IPS-20b (cell line): ENCODE results near the gene HRK.

Experiments used
- H3K27ac ChIP-seq: one replicate; pipeline ENCODE4 v1.5.1; 2013; ENCODE audit warnings: low read length
- H3K27me3 ChIP-seq: 2 replicates; pipeline ENCODE4 v1.6.1; 2013; ENCODE audit warnings: mild to moderate bottlenecking, low read length, inconsistent platforms; ENCODE audit not compliant: insufficient read depth
- H3K36me3 ChIP-seq: 2 replicates; pipeline ENCODE4 v1.6.1; 2013; ENCODE audit warnings: low read depth, mild to moderate bottlenecking, inconsistent platforms, low read length, moderate library complexity; ENCODE audit not compliant: insufficient read depth
- H3K4me1 ChIP-seq: 2 replicates; pipeline ENCODE4 v1.6.1; 2013; ENCODE audit warnings: mild to moderate bottlenecking, control low read depth, inconsistent platforms, low read length, moderate library complexity; ENCODE audit not compliant: insufficient read depth
- H3K4me3 ChIP-seq: 2 replicates; pipeline ENCODE4 v1.5.1; 2013; ENCODE audit warnings: mild to moderate bottlenecking, low read length, inconsistent platforms
- H3K9ac ChIP-seq: 2 replicates; pipeline ENCODE4 v1.6.1; 2013; ENCODE audit warnings: low read depth, mild to moderate bottlenecking, inconsistent platforms, low read length, moderate library complexity
- H3K9me3 ChIP-seq: 2 replicates; pipeline ENCODE4 v1.6.1; 2013; ENCODE audit warnings: mild to moderate bottlenecking, low read depth, low read length, inconsistent platforms; ENCODE audit not compliant: insufficient read depth

Gene HRK

GRCh38 chr12:116862167-116862566 lies 19.1 kb downstream of the HRK start:
- H3K36me3 ChIP-seq: no peaks in the 10 kb centered on the region
- H3K4me3 ChIP-seq: no peak overlapping the region
- no peak overlapping the region for H3K27ac ChIP-seq
- no peaks in the 10 kb centered on the region; the same call in 1 of the 2 replicates for H3K27me3 ChIP-seq
- no peak overlapping the region for H3K9ac ChIP-seq
- H3K9me3 ChIP-seq: no peaks in the 10 kb centered on the region
- H3K4me1 ChIP-seq: 0 out of 2 replicates have a peak, but pooled peaks cover 7% of the 10 kb centered on the region

DNA sequence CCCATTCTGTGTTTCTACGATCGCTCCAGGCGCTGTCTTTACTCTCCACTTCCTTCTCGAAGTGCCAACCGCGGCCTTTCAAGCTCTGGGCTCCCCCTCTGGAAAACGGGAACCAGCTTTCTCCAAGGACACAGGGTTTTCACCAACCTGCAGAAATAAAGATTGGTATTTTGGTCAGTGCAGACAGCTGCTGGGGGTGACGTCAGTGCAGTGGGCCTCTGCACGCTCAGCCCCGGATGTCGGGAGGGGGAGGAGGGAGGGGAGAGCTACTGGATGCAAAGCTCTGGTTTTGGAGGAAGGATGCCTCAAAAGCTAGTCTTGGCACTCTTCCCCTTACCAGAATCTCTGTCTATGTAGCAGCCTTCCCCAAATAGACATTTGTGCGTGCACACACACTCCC lies 19.9 kb downstream of the HRK start:
- Histone ChIP-seq H3K27ac (no peak overlapping the region), H3K27me3 (no peaks in the 10 kb centered on the region; the same call in 1 of the 2 replicates), H3K4me3 (no peak overlapping the region), H3K9ac (no peak overlapping the region), H3K36me3 (no peaks in the 10 kb centered on the region), H3K4me1 (0 out of 2 replicates have a peak, but pooled peaks cover 7% of the 10 kb centered on the region), H3K9me3 (no peaks in the 10 kb centered on the region)

GRCh38 chr12:116860263-116860662 lies 21.0 kb downstream of the HRK start:
- Histone ChIP-seq H3K4me1 (0 out of 2 replicates have a peak, but pooled peaks cover 7% of the 10 kb centered on the region), H3K27ac (no peak overlapping the region), H3K27me3 (no peaks in the 10 kb centered on the region; the same call in 1 of the 2 replicates), H3K9me3 (no peaks in the 10 kb centered on the region), H3K4me3 (no peak overlapping the region), H3K9ac (no peak overlapping the region), H3K36me3 (no peaks in the 10 kb centered on the region)

GRCh38 chr12:116859079-116859478 lies 22.2 kb downstream of the HRK start:
- no peaks in the 10 kb centered on the region for H3K36me3 ChIP-seq

GRCh38 chr12:116856729-116857128 lies 24.5 kb downstream of the HRK start:
- H3K36me3 ChIP-seq: peaks cover 6% of the 10 kb centered on the region
- H3K9me3 ChIP-seq: no peaks in the 10 kb centered on the region
- H3K4me3 ChIP-seq: no peak overlapping the region
- H3K9ac ChIP-seq: no peak overlapping the region
- no peak overlapping the region for H3K27ac ChIP-seq
- 0 out of 2 replicates have a peak, but pooled peaks cover 6% of the 10 kb centered on the region for H3K4me1 ChIP-seq
- H3K27me3 ChIP-seq: no peaks in the 10 kb centered on the region; the same call in 1 of the 2 replicates

More at GRCh38 chr12:116859079-116859478, 22.2 kb downstream of the HRK start:
- H3K4me3 ChIP-seq: no peak overlapping the region
- no peak overlapping the region for H3K27ac ChIP-seq
- H3K9me3 ChIP-seq: no peaks in the 10 kb centered on the region
- H3K27me3 ChIP-seq: no peaks in the 10 kb centered on the region; the same call in 1 of the 2 replicates
- H3K4me1 ChIP-seq: 0 out of 2 replicates have a peak, but pooled peaks cover 7% of the 10 kb centered on the region
- no peak overlapping the region for H3K9ac ChIP-seq

- Histone ChIP-seq H3K27ac (no peak overlapping the region), H3K4me3 (no peak overlapping the region), H3K4me1 (0 out of 2 replicates have a peak, but pooled peaks cover 4% of the 10 kb centered on the region), H3K27me3 (no peaks in the 10 kb centered on the region; the same call in 1 of the 2 replicates), H3K9me3 (no peaks in the 10 kb centered on the region), H3K9ac (no peak overlapping the region), H3K36me3 (peaks cover 6% of the 10 kb centered on the region)
Measured at GRCh38 chr12:116855744-116856470, 25.3 kb downstream of the HRK start.

DNA sequence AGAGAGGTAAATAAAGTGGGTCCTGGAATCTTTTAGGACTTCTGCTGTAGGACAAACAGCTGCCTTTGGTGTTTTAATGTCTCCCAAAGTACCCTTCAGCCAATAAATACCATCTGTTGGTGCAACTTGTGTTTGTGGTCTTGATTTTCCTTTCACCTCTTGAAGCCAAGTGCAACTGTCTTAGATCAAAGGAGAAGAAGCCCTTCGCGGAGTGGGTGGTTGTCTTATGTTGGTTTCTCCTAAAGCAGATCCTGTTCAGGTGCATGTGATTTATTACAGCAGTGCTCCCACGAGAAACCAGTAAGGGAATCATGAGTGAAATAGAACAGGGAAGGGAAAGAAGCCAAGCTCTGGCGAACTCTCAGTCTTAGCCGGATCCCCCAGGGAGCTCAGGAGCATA lies 27.7 kb downstream of the HRK start:
- no peaks in the 10 kb centered on the region for H3K4me1 ChIP-seq
- peaks cover 6% of the 10 kb centered on the region for H3K36me3 ChIP-seq
- no peaks in the 10 kb centered on the region; the same call in 1 of the 2 replicates for H3K27me3 ChIP-seq
- H3K9ac ChIP-seq: no peak overlapping the region
- no peaks in the 10 kb centered on the region for H3K9me3 ChIP-seq
- H3K4me3 ChIP-seq: no peak overlapping the region
- H3K27ac ChIP-seq: no peak overlapping the region

DNA sequence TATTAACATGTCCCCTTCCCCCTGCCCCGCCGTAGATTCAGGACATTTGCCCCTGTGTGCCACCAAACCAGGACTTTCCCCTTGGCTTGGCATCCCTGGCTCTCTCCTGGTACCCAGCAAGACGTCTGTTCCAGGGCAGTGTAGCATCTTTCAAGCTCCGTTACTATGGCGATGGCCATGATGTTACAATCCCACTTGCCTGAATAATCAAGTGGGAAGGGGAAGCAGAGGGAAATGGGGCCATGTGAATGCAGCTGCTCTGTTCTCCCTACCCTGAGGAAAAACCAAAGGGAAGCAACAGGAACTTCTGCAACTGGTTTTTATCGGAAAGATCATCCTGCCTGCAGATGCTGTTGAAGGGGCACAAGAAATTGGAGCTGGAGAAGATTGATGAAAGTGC lies 28.9 kb downstream of the HRK start:
- Histone ChIP-seq H3K4me3 (no peak overlapping the region), H3K9ac (no peak overlapping the region), H3K9me3 (no peaks in the 10 kb centered on the region), H3K36me3 (peaks cover 6% of the 10 kb centered on the region), H3K4me1 (no peaks in the 10 kb centered on the region), H3K27ac (no peak overlapping the region), H3K27me3 (no peaks in the 10 kb centered on the region; the same call in 1 of the 2 replicates)

- Histone ChIP-seq H3K4me1 (no peaks in the 10 kb centered on the region), H3K4me3 (no peak overlapping the region), H3K9ac (no peak overlapping the region), H3K36me3 (peaks cover 6% of the 10 kb centered on the region), H3K27ac (no peak overlapping the region), H3K9me3 (no peaks in the 10 kb centered on the region), H3K27me3 (no peaks in the 10 kb centered on the region)
Measured at GRCh38 chr12:116849216-116849615, 32.0 kb downstream of the HRK start.

DNA sequence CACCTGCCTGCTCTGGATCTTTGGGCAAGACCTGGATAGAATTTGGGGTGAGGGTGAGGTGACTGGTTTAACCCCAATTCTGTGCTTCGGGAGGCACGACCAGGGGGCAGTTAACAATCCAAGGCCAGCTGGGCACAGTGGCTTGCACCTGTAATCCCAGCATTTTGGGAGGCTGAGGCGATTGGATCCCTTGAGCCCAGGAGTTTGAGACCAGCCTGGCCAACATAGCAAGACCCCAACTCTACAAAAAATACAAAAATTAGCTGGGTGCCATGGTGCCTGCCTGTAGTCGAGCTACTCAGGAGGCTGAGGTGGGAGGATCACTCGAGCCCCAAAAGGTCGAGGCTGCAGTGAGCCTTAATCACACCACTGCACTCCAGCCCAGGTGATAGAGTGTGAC lies 38.2 kb downstream of the HRK start:
- no peaks in the 10 kb centered on the region for H3K4me1 ChIP-seq
- H3K9me3 ChIP-seq: no peaks in the 10 kb centered on the region
- H3K36me3 ChIP-seq: no peaks in the 10 kb centered on the region
- H3K27ac ChIP-seq: no peak overlapping the region
- no peak overlapping the region for H3K9ac ChIP-seq
- no peak overlapping the region for H3K4me3 ChIP-seq
- H3K27me3 ChIP-seq: no peaks in the 10 kb centered on the region

GRCh38 chr12:116839287-116839830 lies 41.9 kb downstream of the HRK start:
- no peak overlapping the region for H3K27ac ChIP-seq
- H3K36me3 ChIP-seq: peaks cover 13% of the 10 kb centered on the region
- H3K9me3 ChIP-seq: no peaks in the 10 kb centered on the region
- H3K9ac ChIP-seq: no peak overlapping the region
- no peak overlapping the region for H3K4me3 ChIP-seq
- H3K4me1 ChIP-seq: peaks cover 8% of the 10 kb centered on the region
- H3K27me3 ChIP-seq: no peaks in the 10 kb centered on the region

- H3K36me3 ChIP-seq: peaks cover 14% of the 10 kb centered on the region
Measured at GRCh38 chr12:116838365-116838764, 42.9 kb downstream of the HRK start.

More at GRCh38 chr12:116838365-116838764, 42.9 kb downstream of the HRK start:
- H3K27me3 ChIP-seq: no peaks in the 10 kb centered on the region
- no peak overlapping the region for H3K4me3 ChIP-seq
- no peak overlapping the region for H3K9ac ChIP-seq
- no peaks in the 10 kb centered on the region for H3K9me3 ChIP-seq
- no peak overlapping the region for H3K27ac ChIP-seq
- peaks cover 8% of the 10 kb centered on the region for H3K4me1 ChIP-seq
